CD8-positive, alpha-beta memory T cell (primary cell): ENCODE results near the gene TUBGCP2. TPM values are rescaled to one million over a fixed set of nuclear protein-coding genes. Genes with fewer than 3 reads are reported as not detected.

Source experiments
- CTCF ChIA-PET: fragments of 350-600 bp; sonication (Branson Sonifier 250); formaldehyde crosslinking; loops from one replicate; lab custom pipeline; 2021; ENCODE audit warnings: antibody characterized with exemption; lab: Charles Lee
- POLR2A ChIA-PET: fragments of 350-600 bp; sonication (Branson Sonifier 250); formaldehyde crosslinking; loops from one replicate; lab custom pipeline; 2021; ENCODE audit warnings: antibody characterized with exemption; lab: Charles Lee
- DNase-seq, 5 donors: peaks; one replicate each; pipeline versions ENCODE4 v3.0.0 to v3.0.0-alpha.2; 2020 to 2022; ENCODE audit warnings: mixed read lengths in 1 of 5
- H3K27ac ChIP-seq: one replicate; pipeline ENCODE4 v1.7.0; 2013; ENCODE audit warnings: low read depth, mild to moderate bottlenecking, low read length, moderate library complexity
- H3K27me3 ChIP-seq: 2 replicates; pipeline ENCODE4 v1.7.0; 2013; ENCODE audit warnings: low read length, mild to moderate bottlenecking; ENCODE audit not compliant: insufficient read depth, poor library complexity, severe bottlenecking
- H3K36me3 ChIP-seq: 2 replicates; pipeline ENCODE4 v1.7.0; 2013; ENCODE audit warnings: mild to moderate bottlenecking, low read length, moderate library complexity; ENCODE audit not compliant: insufficient read depth
- H3K4me1 ChIP-seq: 2 replicates; pipeline ENCODE4 v1.7.0; 2013; ENCODE audit warnings: mild to moderate bottlenecking, low read length, moderate library complexity; ENCODE audit not compliant: insufficient read depth
- H3K4me3 ChIP-seq: 2 replicates; pipeline ENCODE4 v1.7.0; 2013; ENCODE audit warnings: mild to moderate bottlenecking, low read length
- H3K9me3 ChIP-seq: 2 replicates; pipeline ENCODE4 v1.7.0; 2013; ENCODE audit warnings: mild to moderate bottlenecking, low read length
- H3K27ac Mint-ChIP-seq, 8 donors: one replicate each; pipeline ENCODE4 v1.8.0; 2020 to 2021; ENCODE audit warnings: mixed read lengths in 8 of 8, mild to moderate bottlenecking in 6 of 8, inconsistent platforms in 3 of 8, moderate library complexity in 3 of 8
- H3K27me3 Mint-ChIP-seq, 2 donors: one replicate each; pipeline ENCODE4 v1.8.0; 2020 to 2021; ENCODE audit warnings: mixed read lengths in 2 of 2, mild to moderate bottlenecking in 1 of 2, moderate library complexity in 1 of 2
- H3K36me3 Mint-ChIP-seq, 3 donors: one replicate each; pipeline ENCODE4 v1.8.0; 2020 to 2021; ENCODE audit warnings: mixed read lengths in 3 of 3, inconsistent platforms in 1 of 3, mild to moderate bottlenecking in 1 of 3
- H3K4me1 Mint-ChIP-seq, 3 donors: one replicate each; pipeline ENCODE4 v1.8.0; 2020 to 2021; ENCODE audit warnings: mixed read lengths in 3 of 3, inconsistent platforms in 1 of 3, mild to moderate bottlenecking in 1 of 3
- H3K4me3 Mint-ChIP-seq, 7 donors: one replicate each; pipeline ENCODE4 v1.8.0; 2020 to 2021; ENCODE audit warnings: mixed read lengths in 7 of 7, mild to moderate bottlenecking in 6 of 7, moderate library complexity in 4 of 7, inconsistent platforms in 2 of 7
- H3K9me3 Mint-ChIP-seq, 5 donors: one replicate each; pipeline ENCODE4 v1.8.0; 2020 to 2022; ENCODE audit warnings: mixed read lengths in 5 of 5, mild to moderate bottlenecking in 3 of 5, moderate library complexity in 2 of 5, inconsistent platforms in 1 of 5
- polyA plus RNA-seq: library from polyadenylated mRNA; unstranded; fragments of 300-500 nt; fragmentation: Illumina TruSeq; gene quantifications from one replicate; pipeline ENCODE4 v1.2.3, GENCODE V29; 2021
- total RNA-seq, 2 experiments: library from RNA; stranded (reverse); gene quantifications; one replicate each; pipeline ENCODE4 v1.2.3, GENCODE V29; 2021

The TUBGCP2 gene
- total and polyA plus RNA-seq, 3 experiments from 2014 or later = 39.9 to 68.1 (median 67.9) TPM

- Histone ChIP-seq H3K4me3 (no peak overlapping the region), H3K36me3 (no peaks in the 10 kb centered on the region), H3K4me1 (no peaks in the 10 kb centered on the region), H3K27ac (no peak overlapping the region), H3K27me3 (no peaks in the 10 kb centered on the region), H3K9me3 (no peaks in the 10 kb centered on the region)
- Mint-ChIP-seq H3K36me3 (no peaks in the 10 kb centered on the region), H3K9me3 (no peaks in the 10 kb centered on the region), H3K4me1 (peaks cover 0 to 3% (median 0%) of the 10 kb centered on the region in 3 donors), H3K27me3 (peaks cover 2 to 13% of the 10 kb centered on the region in 2 donors), H3K27ac (no peak overlapping the region), H3K4me3 (no peak overlapping the region)
- DNase-seq = no peak
- ChIA-PET POLR2A (no interaction called here), CTCF (no interaction called here)
Measured at GRCh38 chr10:133248334-133248715, 60.3 kb downstream of the TUBGCP2 start.

GRCh38 chr10:133247681-133248333, 60.9 kb downstream of the TUBGCP2 start:
- Histone ChIP-seq H3K27me3 (peaks cover 3% of the 10 kb centered on the region), H3K4me3 (no peak overlapping the region), H3K36me3 (no peaks in the 10 kb centered on the region), H3K9me3 (no peaks in the 10 kb centered on the region), H3K27ac (no peak overlapping the region), H3K4me1 (no peaks in the 10 kb centered on the region)
- Mint-ChIP-seq H3K4me1 (peaks cover 0 to 7% (median 3%) of the 10 kb centered on the region in 3 donors), H3K27me3 (peaks cover 6 to 17% of the 10 kb centered on the region in 2 donors), H3K9me3 (no peaks in the 10 kb centered on the region), H3K4me3 (no peak overlapping the region), H3K36me3 (no peaks in the 10 kb centered on the region), H3K27ac (no peak overlapping the region)
- DNase-seq = no peak
- ChIA-PET POLR2A (no interaction called here), CTCF (interaction anchor here (1.9 kb wide), 1 partner anchor 10 kb away, joined by 9 read pairs; no protein-coding TSS in a partner anchor)

DNA sequence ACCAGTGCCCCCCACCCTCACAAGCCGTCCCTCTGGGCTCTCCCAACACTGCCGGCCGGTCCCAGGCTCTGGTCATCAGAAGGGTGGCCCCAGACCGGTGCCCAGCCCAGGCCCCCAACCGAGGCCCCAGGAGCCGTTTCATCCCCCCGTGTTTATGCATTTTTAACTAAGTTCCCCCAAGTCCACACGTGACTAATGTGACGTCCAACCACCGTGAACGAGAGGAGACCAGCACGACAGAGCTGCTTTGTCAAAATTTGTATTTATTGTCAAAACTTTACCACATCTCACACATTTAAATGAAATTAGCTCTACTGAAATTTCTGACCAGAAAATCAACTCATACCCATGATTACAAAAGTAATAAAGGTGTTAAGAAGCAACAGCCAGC, 62.4 kb downstream of the TUBGCP2 start:
- H3K36me3 Mint-ChIP-seq = no peaks in the 10 kb centered on the region
- H3K9me3 ChIP-seq = no peaks in the 10 kb centered on the region
- no peaks in the 10 kb centered on the region for H3K36me3 ChIP-seq
- ChIA-PET CTCF (interaction anchor here (0.7 to 1.9 kb wide), 3 partner anchors 9 to 30 kb away, joined by 3 to 9 read pairs (median 4); partner anchors contain the start of gene ADAM8), POLR2A (no interaction called here)
- H3K4me3 ChIP-seq = no peak overlapping the region
- no peaks in the 10 kb centered on the region for H3K9me3 Mint-ChIP-seq
- no peak overlapping the region for H3K27ac Mint-ChIP-seq
- peaks cover 9% of the 10 kb centered on the region for H3K4me1 ChIP-seq
- no peak for DNase-seq
- H3K27me3 ChIP-seq = peaks cover 10% of the 10 kb centered on the region
- peak overlapping the region; percentile 31 for H3K27ac ChIP-seq
- H3K27me3 Mint-ChIP-seq = peaks cover 11 to 31% of the 10 kb centered on the region in 2 donors
- peaks cover 7 to 19% (median 13%) of the 10 kb centered on the region in 3 donors for H3K4me1 Mint-ChIP-seq
- no peak overlapping the region for H3K4me3 Mint-ChIP-seq

DNA sequence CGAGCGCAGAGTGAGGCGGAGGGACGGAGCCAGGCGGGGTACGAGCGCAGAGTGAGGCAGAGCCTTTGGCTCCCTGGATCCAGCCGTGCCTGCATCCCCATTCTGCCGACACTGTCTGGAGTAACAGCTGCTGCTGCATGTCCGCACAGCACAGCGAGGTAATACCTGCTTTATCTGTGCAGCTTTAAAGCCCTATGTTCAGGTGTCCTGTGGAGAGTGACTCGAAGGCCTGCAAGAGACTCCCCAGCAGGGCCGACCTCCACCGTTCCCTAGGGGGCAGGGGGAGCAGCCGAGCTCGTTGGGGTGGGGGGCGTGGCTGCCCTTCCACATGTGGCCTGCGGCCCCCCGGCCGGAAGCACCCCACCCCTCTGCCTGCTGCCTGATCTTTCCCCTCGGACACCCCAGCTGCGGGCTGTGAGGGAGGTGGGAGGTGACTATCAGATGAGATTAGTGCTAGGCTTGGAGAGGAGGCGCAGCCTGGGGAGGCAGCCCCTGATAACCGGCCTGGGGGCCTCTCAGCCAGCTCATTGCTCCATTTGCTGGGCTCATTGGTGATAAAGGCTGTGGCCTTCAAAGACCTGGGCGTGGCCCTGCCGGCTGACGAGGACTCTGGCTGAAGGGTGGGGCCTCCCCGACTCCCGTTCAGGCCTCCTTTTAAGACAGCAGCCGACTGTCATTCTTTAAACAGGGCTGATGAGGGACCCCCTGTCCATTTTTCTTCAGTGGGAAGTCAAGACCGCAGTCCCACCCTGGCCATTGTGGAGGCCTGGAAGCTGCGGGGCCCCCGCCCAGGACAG, 63.0 kb downstream of the TUBGCP2 start:
- Mint-ChIP-seq H3K4me3 (no peak overlapping the region), H3K9me3 (no peaks in the 10 kb centered on the region), H3K27ac (no peak overlapping the region), H3K36me3 (no peaks in the 10 kb centered on the region), H3K4me1 (peaks cover 13 to 25% (median 19%) of the 10 kb centered on the region in 3 donors), H3K27me3 (peaks cover 16 to 37% of the 10 kb centered on the region in 2 donors)
- Histone ChIP-seq H3K9me3 (no peaks in the 10 kb centered on the region), H3K4me3 (no peak overlapping the region), H3K4me1 (peaks cover 15% of the 10 kb centered on the region), H3K36me3 (no peaks in the 10 kb centered on the region), H3K27ac (peak overlapping the region; percentile 31), H3K27me3 (peaks cover 12% of the 10 kb centered on the region)
- ChIA-PET CTCF (interaction anchor here (1.2 to 1.9 kb wide), 2 partner anchors 12 to 31 kb away, joined by 3 to 9 read pairs; partner anchors contain the start of gene ADAM8), POLR2A (no interaction called here)
- DNase-seq = no peak

DNA sequence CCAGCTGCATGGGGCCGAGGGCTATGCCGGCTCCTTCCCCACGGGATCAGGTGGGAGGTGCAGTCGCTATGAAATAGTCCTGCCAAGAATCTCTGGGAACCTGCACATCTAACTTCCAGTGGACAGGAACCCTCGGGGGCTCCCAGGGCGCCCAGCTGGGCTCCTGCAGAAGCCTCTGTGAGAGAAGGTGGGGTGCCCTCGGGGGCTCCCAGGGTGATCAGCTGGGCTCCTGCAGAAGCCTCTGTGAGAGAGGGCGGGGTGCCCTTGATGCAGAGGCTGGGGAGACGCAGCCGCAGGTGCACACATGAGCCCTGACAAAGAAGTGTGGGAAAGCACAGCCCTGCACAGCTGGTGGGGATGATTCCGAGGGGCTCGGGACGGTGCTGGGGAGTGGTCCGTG, 65.1 kb downstream of the TUBGCP2 start:
- H3K4me1 ChIP-seq = peaks cover 15% of the 10 kb centered on the region
- Mint-ChIP-seq H3K27ac (no peak overlapping the region), H3K9me3 (no peaks in the 10 kb centered on the region), H3K4me3 (no peak overlapping the region), H3K4me1 (peaks cover 14 to 30% (median 20%) of the 10 kb centered on the region in 3 donors), H3K27me3 (peaks cover 22 to 45% of the 10 kb centered on the region in 2 donors), H3K36me3 (no peaks in the 10 kb centered on the region)
- peaks cover 12% of the 10 kb centered on the region for H3K27me3 ChIP-seq
- DNase-seq = no peak
- no peak overlapping the region for H3K27ac ChIP-seq
- H3K4me3 ChIP-seq = no peak overlapping the region
- H3K36me3 ChIP-seq = no peaks in the 10 kb centered on the region
- CTCF ChIA-PET = interaction anchor here (1.3 kb wide), 1 partner anchor 64 kb away, joined by 4 read pairs; no protein-coding TSS in a partner anchor
- POLR2A ChIA-PET = no interaction called here
- H3K9me3 ChIP-seq = no peaks in the 10 kb centered on the region

DNA sequence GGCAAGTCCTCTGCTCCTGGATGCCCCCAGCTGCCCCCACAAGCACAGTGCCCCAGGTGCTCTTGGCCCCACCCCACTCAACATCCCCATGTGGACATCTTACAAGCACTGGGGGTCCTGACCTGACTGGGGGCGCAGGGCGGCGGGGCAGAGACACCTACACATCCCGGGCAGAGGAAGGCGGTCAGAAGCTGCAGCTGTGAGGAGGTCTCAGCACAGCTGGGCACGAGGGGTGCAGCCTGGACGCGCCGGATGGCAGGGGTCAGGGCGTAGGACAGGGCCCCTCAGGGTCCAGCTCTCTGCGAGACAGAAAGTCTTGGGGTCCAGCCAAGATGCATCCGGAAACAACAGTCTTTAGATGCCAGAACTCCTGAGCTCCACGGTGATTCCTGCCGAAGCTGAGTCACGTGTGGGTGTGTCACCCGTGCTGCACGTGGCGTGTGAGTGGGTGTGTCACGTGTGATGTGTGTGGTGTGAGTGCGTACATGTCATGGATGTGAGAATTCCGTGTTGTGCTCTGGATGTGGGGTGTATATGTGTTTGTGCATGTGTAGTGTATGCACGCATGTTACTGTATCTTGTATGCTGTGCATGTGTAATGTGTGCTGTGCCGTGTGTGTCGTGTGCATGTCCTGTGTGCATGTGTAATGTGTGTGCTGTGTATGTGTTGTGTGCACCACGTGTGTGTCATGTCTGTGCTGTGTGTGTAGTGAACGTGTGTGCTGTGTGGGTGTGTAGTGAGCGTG, 65.9 kb downstream of the TUBGCP2 start:
- H3K27me3 ChIP-seq = peaks cover 12% of the 10 kb centered on the region
- H3K4me3 Mint-ChIP-seq = peak overlapping the region in 5 of 7 donors; percentile 10 to 60 (median 47)

GRCh38 chr10:133241501-133242205, 67.0 kb downstream of the TUBGCP2 start:
- ChIA-PET CTCF (interaction anchor here (0.9 to 1.1 kb wide), 2 partner anchors 17 to 18 kb away, joined by 3 read pairs; no protein-coding TSS in a partner anchor), POLR2A (interaction anchor here (0.6 kb wide), 1 partner anchor 36 kb away, joined by 3 read pairs; no protein-coding TSS in a partner anchor)
- H3K4me3 Mint-ChIP-seq = peak overlapping the region; percentile 71 to 93 (median 84)
- H3K27ac ChIP-seq = no peak overlapping the region
- H3K36me3 ChIP-seq = no peaks in the 10 kb centered on the region
- DNase-seq = no peak
- peaks cover 20 to 45% of the 10 kb centered on the region in 2 donors for H3K27me3 Mint-ChIP-seq
- peaks cover 12% of the 10 kb centered on the region for H3K27me3 ChIP-seq
- peaks cover 14 to 29% (median 20%) of the 10 kb centered on the region in 3 donors for H3K4me1 Mint-ChIP-seq
- peak overlapping the region in 3 of 8 donors; percentile 39 to 63 (median 53) for H3K27ac Mint-ChIP-seq
- H3K9me3 ChIP-seq = no peaks in the 10 kb centered on the region
- peak overlapping the region; percentile 53 for H3K4me3 ChIP-seq
- H3K4me1 ChIP-seq = peaks cover 15% of the 10 kb centered on the region
- H3K36me3 Mint-ChIP-seq = no peaks in the 10 kb centered on the region
- no peaks in the 10 kb centered on the region for H3K9me3 Mint-ChIP-seq

More for the DNA sequence above, 65.9 kb downstream of the TUBGCP2 start:
- no peak for DNase-seq
- H3K27ac Mint-ChIP-seq = no peak overlapping the region
- peaks cover 14 to 32% (median 20%) of the 10 kb centered on the region in 3 donors for H3K4me1 Mint-ChIP-seq
- Histone ChIP-seq H3K4me1 (peaks cover 15% of the 10 kb centered on the region), H3K4me3 (no peak overlapping the region), H3K27ac (no peak overlapping the region), H3K9me3 (no peaks in the 10 kb centered on the region), H3K36me3 (no peaks in the 10 kb centered on the region)
- no peaks in the 10 kb centered on the region for H3K36me3 Mint-ChIP-seq
- peaks cover 22 to 49% of the 10 kb centered on the region in 2 donors for H3K27me3 Mint-ChIP-seq
- ChIA-PET POLR2A (no interaction called here), CTCF (interaction anchor here (1.3 kb wide), 1 partner anchor 65 kb away, joined by 4 read pairs; no protein-coding TSS in a partner anchor)
- H3K9me3 Mint-ChIP-seq = no peaks in the 10 kb centered on the region
